ENCODE measurements around the gene CHAT.

Gene CHAT

GRCh38 chr10:49682879-49683278 is 69.0 kb downstream of the CHAT start:
- Mint-ChIP-seq H3K36me3 (ENCODE audit: low read depth) (no peaks in the 10 kb centered on the region), H3K4me1 (ENCODE audit: low read depth) (no peaks in the 10 kb centered on the region), H3K4me3 (no peak overlapping the region), H3K9me3 (peaks cover 25% of the 10 kb centered on the region), H3K27ac (no peak overlapping the region), H3K27me3 (peaks cover 47% of the 10 kb centered on the region)

DNA sequence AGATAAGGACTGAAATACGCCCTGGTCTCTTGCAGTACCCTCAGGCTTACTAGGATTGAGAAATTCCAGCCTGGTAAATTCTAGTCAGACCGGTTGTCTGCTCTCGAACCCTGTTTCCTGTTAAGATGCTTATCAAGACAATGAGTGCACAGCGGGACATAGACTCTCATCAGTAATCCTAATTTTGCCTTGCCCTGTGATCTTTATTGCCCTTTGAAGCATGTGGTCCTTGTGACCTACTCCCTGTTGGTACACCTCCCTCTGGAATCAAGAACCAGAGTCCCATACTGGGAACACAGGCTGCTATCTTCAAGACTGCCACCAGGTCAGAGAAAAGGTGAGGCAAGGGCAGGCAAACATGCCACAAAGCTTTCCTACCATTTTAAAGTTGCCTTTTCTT is 72.8 kb downstream of the CHAT start:
- H3K4me1 Mint-ChIP-seq (ENCODE audit: low read depth): no peaks in the 10 kb centered on the region
- H3K4me3 Mint-ChIP-seq: no peak overlapping the region
- peaks cover 55% of the 10 kb centered on the region for H3K27me3 Mint-ChIP-seq
- no peak overlapping the region for H3K27ac Mint-ChIP-seq
- H3K9me3 Mint-ChIP-seq: peaks cover 8% of the 10 kb centered on the region
- no peaks in the 10 kb centered on the region for H3K36me3 Mint-ChIP-seq (ENCODE audit: low read depth)

GRCh38 chr10:49688261-49688846 is 74.5 kb downstream of the CHAT start:
- H3K27ac Mint-ChIP-seq: no peak overlapping the region
- no peak overlapping the region for H3K4me3 Mint-ChIP-seq
- peaks cover 5% of the 10 kb centered on the region for H3K9me3 Mint-ChIP-seq
- no peaks in the 10 kb centered on the region for H3K4me1 Mint-ChIP-seq (ENCODE audit: low read depth)
- no peaks in the 10 kb centered on the region for H3K36me3 Mint-ChIP-seq (ENCODE audit: low read depth)
- peaks cover 65% of the 10 kb centered on the region for H3K27me3 Mint-ChIP-seq

DNA sequence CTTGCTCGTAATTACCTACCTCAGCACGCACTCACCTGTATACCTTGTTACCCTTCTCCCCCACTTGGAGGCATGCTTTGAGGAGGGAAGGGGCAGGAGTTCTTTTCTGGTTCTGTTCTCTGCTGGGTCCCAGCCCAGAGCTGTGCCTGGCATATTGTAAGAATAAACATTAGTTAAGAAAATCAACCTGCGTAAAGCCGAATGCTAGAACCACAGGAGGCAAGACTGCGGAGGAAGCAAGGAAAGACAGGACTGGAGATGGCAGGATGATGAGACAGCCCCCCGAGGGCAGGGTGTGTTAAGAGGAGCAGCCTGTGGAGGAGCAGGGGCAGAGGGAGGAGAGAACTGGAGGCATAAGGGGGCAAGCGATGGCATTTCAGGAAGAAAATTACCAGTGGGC is 75.1 kb downstream of the CHAT start:
- H3K27ac Mint-ChIP-seq: no peak overlapping the region
- no peaks in the 10 kb centered on the region for H3K4me1 Mint-ChIP-seq (ENCODE audit: low read depth)
- peaks cover 71% of the 10 kb centered on the region for H3K27me3 Mint-ChIP-seq
- no peak overlapping the region for H3K4me3 Mint-ChIP-seq
- no peaks in the 10 kb centered on the region for H3K36me3 Mint-ChIP-seq (ENCODE audit: low read depth)
- peaks cover 4% of the 10 kb centered on the region for H3K9me3 Mint-ChIP-seq

DNA sequence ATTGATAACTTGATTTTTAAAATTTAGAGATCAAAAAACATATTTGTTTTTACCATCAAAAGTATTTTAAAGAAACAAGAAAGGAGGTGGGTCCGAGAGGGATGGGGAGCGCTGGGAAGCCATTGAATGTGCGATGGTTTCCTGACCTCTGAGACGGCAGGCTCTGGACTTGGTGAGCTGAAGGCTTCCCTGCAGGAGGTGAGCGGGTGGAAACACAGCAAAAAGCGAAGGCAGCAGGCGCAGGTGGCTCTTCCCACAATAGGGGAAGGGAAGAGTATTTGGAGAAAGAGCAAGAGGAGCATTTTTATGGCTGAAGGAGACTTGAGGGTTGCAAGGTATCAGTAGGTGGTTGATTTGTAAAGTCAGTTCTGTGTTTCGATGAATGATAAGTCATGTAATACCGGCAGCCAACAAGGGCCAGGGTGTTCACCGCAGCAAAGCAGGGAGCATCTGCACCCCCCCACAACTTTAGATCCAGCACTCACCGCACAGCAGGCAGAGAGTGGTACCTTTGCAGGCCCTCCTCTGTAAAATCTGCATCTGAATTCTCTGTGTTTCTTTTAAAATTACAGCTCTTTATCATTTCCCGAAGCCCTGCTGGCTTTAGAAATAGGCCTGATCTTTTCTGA is 76.2 kb downstream of the CHAT start:
- Mint-ChIP-seq H3K9me3 (peaks cover 4% of the 10 kb centered on the region), H3K4me1 (ENCODE audit: low read depth) (no peaks in the 10 kb centered on the region), H3K27ac (no peak overlapping the region), H3K4me3 (no peak overlapping the region), H3K36me3 (ENCODE audit: low read depth) (no peaks in the 10 kb centered on the region), H3K27me3 (peaks cover 76% of the 10 kb centered on the region)

DNA sequence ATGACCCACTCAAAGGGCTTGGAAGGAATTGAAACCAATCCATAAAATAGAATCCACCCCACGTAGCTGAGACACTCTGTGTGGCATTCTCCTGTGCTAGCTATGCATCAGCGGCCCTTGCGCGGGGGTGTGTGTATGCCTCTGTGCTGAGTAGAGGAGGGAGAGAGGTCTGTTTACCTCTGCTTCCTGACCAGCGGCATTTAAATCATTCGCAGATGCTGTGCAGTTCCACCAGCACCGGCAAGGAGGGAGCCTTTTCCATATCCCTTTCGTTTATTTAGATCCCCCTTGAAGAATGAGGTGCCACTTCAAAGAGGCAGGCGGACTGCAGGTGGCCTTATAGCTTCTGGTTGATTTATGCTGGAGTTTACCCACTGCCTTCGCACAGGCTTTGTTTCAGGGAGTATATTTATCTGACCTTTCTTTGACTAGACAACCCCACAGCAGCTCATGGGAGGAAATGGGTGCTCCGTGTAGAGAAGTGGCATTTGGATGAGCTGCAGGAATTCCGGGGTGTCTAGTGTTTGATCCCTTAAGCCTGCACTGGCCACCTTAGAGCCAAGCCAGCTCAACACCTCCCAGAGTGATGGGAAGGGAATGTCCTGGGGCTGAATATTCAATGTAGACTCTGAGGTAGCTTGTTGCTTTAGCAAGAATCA is 77.0 kb downstream of the CHAT start:
- no peaks in the 10 kb centered on the region for H3K36me3 Mint-ChIP-seq (ENCODE audit: low read depth)
- peaks cover 4% of the 10 kb centered on the region for H3K9me3 Mint-ChIP-seq
- no peaks in the 10 kb centered on the region for H3K4me1 Mint-ChIP-seq (ENCODE audit: low read depth)
- peaks cover 78% of the 10 kb centered on the region for H3K27me3 Mint-ChIP-seq
- H3K4me3 Mint-ChIP-seq: no peak overlapping the region
- no peak overlapping the region for H3K27ac Mint-ChIP-seq

DNA sequence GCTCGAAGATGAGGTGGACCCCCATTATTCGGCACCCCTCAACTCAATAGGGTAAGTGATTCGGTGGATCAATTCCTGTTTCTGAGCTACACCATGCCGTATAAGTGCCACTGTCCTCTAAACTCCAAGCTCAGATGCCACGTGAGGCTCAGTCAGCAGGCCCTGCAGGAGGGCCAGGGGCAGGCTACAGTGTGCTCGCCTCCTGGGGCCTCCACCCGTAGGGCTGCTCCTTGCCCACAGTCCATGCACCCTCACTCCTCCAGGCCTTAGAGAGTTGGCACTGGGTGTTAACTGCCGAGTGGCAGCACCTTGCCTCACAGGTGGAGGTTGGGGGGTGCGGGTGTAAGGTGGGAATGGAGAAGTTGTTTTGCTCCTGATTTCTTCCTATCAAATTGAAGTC is 77.8 kb downstream of the CHAT start:
- Mint-ChIP-seq H3K4me1 (ENCODE audit: low read depth) (no peaks in the 10 kb centered on the region), H3K27me3 (peaks cover 77% of the 10 kb centered on the region), H3K4me3 (no peak overlapping the region), H3K9me3 (peaks cover 4% of the 10 kb centered on the region), H3K27ac (no peak overlapping the region), H3K36me3 (ENCODE audit: low read depth) (no peaks in the 10 kb centered on the region)

- peaks cover 4% of the 10 kb centered on the region for H3K9me3 Mint-ChIP-seq
- H3K27me3 Mint-ChIP-seq: peaks cover 55% of the 10 kb centered on the region
- H3K27ac Mint-ChIP-seq: no peak overlapping the region
- no peaks in the 10 kb centered on the region for H3K4me1 Mint-ChIP-seq (ENCODE audit: low read depth)
- no peaks in the 10 kb centered on the region for H3K36me3 Mint-ChIP-seq (ENCODE audit: low read depth)
- no peak overlapping the region for H3K4me3 Mint-ChIP-seq
Measured at GRCh38 chr10:49694466-49694865, 80.6 kb downstream of the CHAT start.

DNA sequence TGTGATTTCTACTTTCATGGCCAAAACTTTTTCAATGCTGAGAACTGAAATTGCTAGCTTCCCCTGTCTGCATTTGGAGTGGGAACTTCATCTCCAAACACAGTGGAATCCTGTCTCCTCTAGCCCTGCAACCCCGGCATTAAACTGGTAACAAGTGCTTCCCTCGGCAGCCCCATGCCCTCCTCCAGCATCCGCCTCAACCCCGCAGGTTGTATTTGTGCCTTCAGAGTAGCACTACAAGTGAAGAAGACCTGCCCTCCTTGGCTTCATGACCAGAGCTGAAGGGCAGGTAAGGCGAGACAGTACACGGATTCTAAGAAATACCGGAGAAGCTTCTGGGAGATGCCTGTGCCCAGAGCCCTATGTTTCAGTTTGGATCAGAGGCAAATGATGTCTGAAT is 82.5 kb downstream of the CHAT start:
- H3K36me3 Mint-ChIP-seq (ENCODE audit: low read depth): no peaks in the 10 kb centered on the region
- H3K27me3 Mint-ChIP-seq: peaks cover 45% of the 10 kb centered on the region
- no peak overlapping the region for H3K4me3 Mint-ChIP-seq
- no peaks in the 10 kb centered on the region for H3K4me1 Mint-ChIP-seq (ENCODE audit: low read depth)
- no peak overlapping the region for H3K27ac Mint-ChIP-seq
- peaks cover 4% of the 10 kb centered on the region for H3K9me3 Mint-ChIP-seq

DNA sequence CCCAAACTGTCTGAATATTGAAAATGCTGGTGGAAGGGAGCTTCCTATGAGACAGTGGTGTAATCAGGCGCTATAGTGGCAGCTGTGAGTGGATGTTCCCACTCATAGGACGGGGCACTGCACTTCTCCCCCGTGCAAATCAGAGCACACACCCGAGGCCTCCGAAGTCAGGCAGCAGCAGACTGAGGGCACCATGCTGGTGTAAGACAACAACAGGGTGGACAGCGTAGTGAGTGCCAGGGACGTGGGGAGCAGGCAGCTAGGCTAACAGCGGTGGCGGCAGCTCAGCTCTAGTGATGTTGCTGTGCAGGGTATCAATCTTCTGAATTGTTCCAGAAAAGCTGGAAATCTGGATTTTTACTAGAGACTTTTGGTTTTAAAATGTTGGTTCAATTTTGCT is 84.8 kb downstream of the CHAT start:
- H3K4me1 Mint-ChIP-seq (ENCODE audit: low read depth): no peaks in the 10 kb centered on the region
- no peak overlapping the region for H3K4me3 Mint-ChIP-seq
- no peaks in the 10 kb centered on the region for H3K36me3 Mint-ChIP-seq (ENCODE audit: low read depth)
- H3K27ac Mint-ChIP-seq: no peak overlapping the region
- no peaks in the 10 kb centered on the region for H3K9me3 Mint-ChIP-seq
- peaks cover 23% of the 10 kb centered on the region for H3K27me3 Mint-ChIP-seq

- no peak overlapping the region for H3K4me3 Mint-ChIP-seq
- no peaks in the 10 kb centered on the region for H3K36me3 Mint-ChIP-seq (ENCODE audit: low read depth)
- no peaks in the 10 kb centered on the region for H3K4me1 Mint-ChIP-seq (ENCODE audit: low read depth)
- peaks cover 10% of the 10 kb centered on the region for H3K27me3 Mint-ChIP-seq
- no peaks in the 10 kb centered on the region for H3K9me3 Mint-ChIP-seq
- H3K27ac Mint-ChIP-seq: no peak overlapping the region
Measured at GRCh38 chr10:49700211-49700610, 86.4 kb downstream of the CHAT start.

DNA sequence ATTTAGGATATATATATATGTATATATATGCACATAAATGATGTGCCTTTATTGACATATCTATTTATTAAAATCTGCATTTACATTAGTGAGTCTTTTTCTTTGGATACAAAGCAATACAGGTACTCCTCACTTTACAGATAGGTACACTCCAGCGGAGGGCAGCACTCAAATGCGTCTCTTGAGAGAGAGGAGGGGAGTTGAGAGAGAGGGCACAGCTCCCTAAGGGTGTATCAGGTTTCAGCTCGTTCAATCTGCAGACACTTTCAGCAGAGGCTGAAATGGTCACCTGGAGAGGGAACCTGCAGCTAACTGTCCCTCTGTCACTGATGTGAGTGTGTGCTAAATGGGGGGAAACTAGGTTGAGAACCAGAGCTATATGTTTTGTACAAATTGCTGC is 87.2 kb downstream of the CHAT start:
- no peak overlapping the region for H3K4me3 Mint-ChIP-seq
- H3K9me3 Mint-ChIP-seq: no peaks in the 10 kb centered on the region
- H3K36me3 Mint-ChIP-seq (ENCODE audit: low read depth): no peaks in the 10 kb centered on the region
- H3K27me3 Mint-ChIP-seq: peaks cover 12% of the 10 kb centered on the region
- no peak overlapping the region for H3K27ac Mint-ChIP-seq
- H3K4me1 Mint-ChIP-seq (ENCODE audit: low read depth): no peaks in the 10 kb centered on the region

- H3K27me3 Mint-ChIP-seq: peaks cover 20% of the 10 kb centered on the region
- H3K9me3 Mint-ChIP-seq: no peaks in the 10 kb centered on the region
- no peak overlapping the region for H3K27ac Mint-ChIP-seq
- no peaks in the 10 kb centered on the region for H3K36me3 Mint-ChIP-seq (ENCODE audit: low read depth)
- H3K4me1 Mint-ChIP-seq (ENCODE audit: low read depth): no peaks in the 10 kb centered on the region
- no peak overlapping the region for H3K4me3 Mint-ChIP-seq
Measured at GRCh38 chr10:49707585-49707984, 93.7 kb downstream of the CHAT start.

DNA sequence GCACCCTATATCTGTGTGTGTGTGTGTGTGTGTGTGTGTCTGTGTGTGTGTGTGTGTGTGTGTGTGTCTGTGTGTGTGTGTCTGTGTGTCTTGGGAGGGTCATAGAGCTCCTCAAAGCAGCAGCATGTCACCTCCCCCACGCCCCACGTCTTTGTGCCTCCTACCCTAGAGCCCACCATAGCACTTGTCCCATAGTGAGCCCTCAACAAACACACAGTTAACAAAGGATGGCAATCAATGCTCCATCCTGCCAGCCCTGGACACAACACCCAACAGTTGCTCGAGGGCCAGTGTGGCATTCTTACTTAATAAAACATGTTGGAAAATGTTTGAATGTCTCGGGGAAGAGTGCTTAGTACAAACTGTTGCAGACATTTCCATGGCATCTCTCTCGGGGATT is 96.1 kb downstream of the CHAT start:
- no peaks in the 10 kb centered on the region for H3K9me3 Mint-ChIP-seq
- H3K36me3 Mint-ChIP-seq (ENCODE audit: low read depth): no peaks in the 10 kb centered on the region
- H3K27me3 Mint-ChIP-seq: peaks cover 20% of the 10 kb centered on the region
- H3K27ac Mint-ChIP-seq: no peak overlapping the region
- no peak overlapping the region for H3K4me3 Mint-ChIP-seq
- no peaks in the 10 kb centered on the region for H3K4me1 Mint-ChIP-seq (ENCODE audit: low read depth)

DNA sequence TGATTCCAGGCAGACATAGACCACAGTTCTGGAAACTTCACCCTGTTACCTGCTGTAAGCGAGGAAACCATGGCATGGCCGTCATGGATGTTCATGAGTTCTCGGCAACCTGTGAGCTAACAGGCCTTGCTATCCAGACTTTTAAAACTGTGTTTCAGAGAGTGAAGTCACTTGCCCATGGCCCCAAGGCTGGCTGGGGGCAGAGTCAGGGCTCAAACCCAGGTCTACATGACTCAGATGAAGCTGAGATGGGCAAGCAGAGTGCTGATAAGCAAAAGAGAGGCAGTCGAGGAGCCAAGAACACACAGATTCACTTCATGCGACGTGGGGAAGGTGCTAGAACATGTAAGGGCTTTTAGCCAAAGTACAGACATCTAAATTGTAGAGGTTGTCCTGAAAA is 97.1 kb downstream of the CHAT start:
- peaks cover 18% of the 10 kb centered on the region for H3K27me3 Mint-ChIP-seq

GRCh38 chr10:49711481-49711880 is 97.6 kb downstream of the CHAT start:
- Mint-ChIP-seq H3K4me3 (no peak overlapping the region), H3K36me3 (ENCODE audit: low read depth) (no peaks in the 10 kb centered on the region), H3K27me3 (peaks cover 18% of the 10 kb centered on the region), H3K4me1 (ENCODE audit: low read depth) (no peaks in the 10 kb centered on the region), H3K9me3 (no peaks in the 10 kb centered on the region), H3K27ac (no peak overlapping the region)

More for the DNA sequence above, 97.1 kb downstream of the CHAT start:
- H3K27ac Mint-ChIP-seq: no peak overlapping the region
- H3K4me1 Mint-ChIP-seq (ENCODE audit: low read depth): no peaks in the 10 kb centered on the region
- H3K36me3 Mint-ChIP-seq (ENCODE audit: low read depth): no peaks in the 10 kb centered on the region
- no peak overlapping the region for H3K4me3 Mint-ChIP-seq
- H3K9me3 Mint-ChIP-seq: no peaks in the 10 kb centered on the region
